Fibroblast of lung (primary cell): Measurements from ENCODE around the gene PHF21A. TPM values are rescaled to one million over a fixed set of nuclear protein-coding genes. Genes with fewer than 3 reads are reported as not detected.

Experiments used
- DNase-seq, 2 donors: peaks; one replicate each; pipeline versions ENCODE4 v3.0.0 to v3.0.0-alpha.2; 2010; ENCODE audit warnings: low read depth in 2 of 2
- H2AFZ ChIP-seq: 2 replicates; pipeline ENCODE4 v1.5.1; 2012; ENCODE audit warnings: low read length, control low read depth, inconsistent platforms
- H3K27ac ChIP-seq: 2 replicates; pipeline ENCODE4 v1.5.1; 2011; ENCODE audit warnings: low read length, control low read depth; ENCODE audit not compliant: insufficient read depth
- H3K27me3 ChIP-seq: 2 replicates; pipeline ENCODE4 v1.5.1; 2011; ENCODE audit warnings: mild to moderate bottlenecking, low read length; ENCODE audit not compliant: control insufficient read depth, insufficient read depth
- H3K36me3 ChIP-seq: 2 replicates; pipeline ENCODE4 v1.5.1; 2011; ENCODE audit warnings: low read length; ENCODE audit not compliant: control insufficient read depth, insufficient read depth
- H3K4me1 ChIP-seq: 2 replicates; pipeline ENCODE4 v1.5.1; 2011; ENCODE audit warnings: low read length; ENCODE audit not compliant: control insufficient read depth, insufficient read depth; ENCODE audit errors: extremely low read depth
- H3K4me2 ChIP-seq: 2 replicates; pipeline ENCODE4 v1.5.1; 2011; ENCODE audit warnings: low read length, control low read depth; ENCODE audit not compliant: insufficient read depth; ENCODE audit errors: extremely low read depth
- H3K4me3 ChIP-seq, 4 experiments: fragments of 200-600 bp in 1 of 4; sonication (generic) in 1 of 4; replicated peaks in 1 of 4; 2 replicates each; pipeline ENCODE4 v1.5.1; 2011 to 2016; ENCODE audit warnings: low read length in 4 of 4, low read depth in 3 of 4, mild to moderate bottlenecking in 3 of 4, control low read depth in 2 of 4, inconsistent platforms in 1 of 4, mixed read lengths in 1 of 4; ENCODE audit not compliant: insufficient read depth in 1 of 4; ENCODE audit errors: control extremely low read depth in 1 of 4
- H3K79me2 ChIP-seq: 2 replicates; pipeline ENCODE4 v1.5.1; 2012; ENCODE audit warnings: mild to moderate bottlenecking, low read length, inconsistent platforms; ENCODE audit not compliant: control insufficient read depth, insufficient read depth
- H3K9ac ChIP-seq: 2 replicates; pipeline ENCODE4 v1.5.1; 2011; ENCODE audit warnings: mild to moderate bottlenecking, low read length, control low read depth; ENCODE audit not compliant: insufficient read depth
- H3K9me3 ChIP-seq: 2 replicates; pipeline ENCODE4 v1.5.1; 2012; ENCODE audit warnings: low read depth, low read length; ENCODE audit not compliant: control insufficient read depth, insufficient read depth
- H4K20me1 ChIP-seq: 2 replicates; pipeline ENCODE4 v1.5.1; 2011; ENCODE audit warnings: low read length; ENCODE audit not compliant: control insufficient read depth, insufficient read depth; ENCODE audit errors: extremely low read depth
- CTCF ChIP-seq, 2 donors: IDR thresholded peaks in 1 of 2; conservative IDR thresholded peaks in 1 of 2; 1 replicate in 1 of 2; 2 replicates in 1 of 2; pipeline ENCODE4 v1.5.1; 2011 to 2012; ENCODE audit warnings: low read length in 2 of 2, control low read depth in 1 of 2, inconsistent platforms in 1 of 2, low read depth in 1 of 2, mild to moderate bottlenecking in 1 of 2
- EZH2 ChIP-seq: IDR thresholded peaks from 2 replicates; pipeline ENCODE4 v1.5.1; 2012; ENCODE audit warnings: low read length, control low read depth, mild to moderate bottlenecking; ENCODE audit errors: missing control alignments
- polyA plus RNA-seq, 2 donors: library from polyadenylated mRNA; depleted of rRNA in 1 of 2; stranded (reverse) in 1 of 2; unstranded in 1 of 2; fragments of >200 nt; gene quantifications; 2 replicates each; pipeline ENCODE4 v1.2.1, GENCODE V29; 2011 to 2012; ENCODE audit warnings: missing spikeins in 1 of 2
- total RNA-seq: library from RNA; depleted of rRNA; stranded (reverse); fragments of >200 nt; gene quantifications from 2 replicates; pipeline ENCODE4 v1.2.1, GENCODE V29; 2014

The PHF21A gene
- total and polyA plus RNA-seq, 2 donors (not counting 1 experiment from before 2014, with no cell fraction given) = 18.5 to 21.0 TPM

- H3K9me3 ChIP-seq = no peaks in the 10 kb centered on the region
- DNase-seq = peak; percentile 84 to 93
- H3K27ac ChIP-seq = no peak overlapping the region
- H3K4me3 ChIP-seq = no peak overlapping the region
- H3K79me2 ChIP-seq = no peaks in the 10 kb centered on the region
- no peak overlapping the region for H3K9ac ChIP-seq
- H3K4me2 ChIP-seq = peak overlapping the region; percentile 61
- no peak overlapping the region for H2AFZ ChIP-seq
- H3K4me1 ChIP-seq = peaks cover 6% of the 10 kb centered on the region
- no peaks in the 10 kb centered on the region for H3K36me3 ChIP-seq
- TF ChIP-seq EZH2 = no peak
- no peak for TF ChIP-seq CTCF (conservative IDR thresholded peaks at IDR 0.05 in 1 of 2, IDR thresholded peaks at IDR 0.05 in 1 of 2; ENCODE audit: low read depth in 1 of 2, low read length in 2 of 2)
- H3K27me3 ChIP-seq = no peaks in the 10 kb centered on the region
- no peaks in the 10 kb centered on the region for H4K20me1 ChIP-seq
Observed at GRCh38 chr11:46050003-46050461, 71.2 kb downstream of the PHF21A start.

GRCh38 chr11:46049325-46049897 is 71.8 kb downstream of the PHF21A start:
- DNase-seq = no peak
- Histone ChIP-seq H3K4me2 (no peak overlapping the region), H3K9me3 (no peaks in the 10 kb centered on the region), H3K4me1 (peaks cover 6% of the 10 kb centered on the region), H3K27me3 (no peaks in the 10 kb centered on the region), H3K4me3 (no peak overlapping the region), H3K79me2 (no peaks in the 10 kb centered on the region), H3K36me3 (no peaks in the 10 kb centered on the region), H3K27ac (no peak overlapping the region), H2AFZ (no peak overlapping the region), H4K20me1 (no peaks in the 10 kb centered on the region), H3K9ac (no peak overlapping the region)
- no peak for TF ChIP-seq CTCF (conservative IDR thresholded peaks at IDR 0.05 in 1 of 2, IDR thresholded peaks at IDR 0.05 in 1 of 2; ENCODE audit: low read depth in 1 of 2, low read length in 2 of 2)
- no peak for TF ChIP-seq EZH2

GRCh38 chr11:46048198-46048597 is 73.1 kb downstream of the PHF21A start:
- Histone ChIP-seq H3K27me3 (no peaks in the 10 kb centered on the region), H3K4me2 (no peak overlapping the region), H3K9ac (no peak overlapping the region), H3K36me3 (no peaks in the 10 kb centered on the region), H3K4me1 (peaks cover 6% of the 10 kb centered on the region), H3K27ac (no peak overlapping the region), H3K79me2 (no peaks in the 10 kb centered on the region), H3K4me3 (no peak overlapping the region), H3K9me3 (no peaks in the 10 kb centered on the region), H2AFZ (no peak overlapping the region), H4K20me1 (no peaks in the 10 kb centered on the region)
- no peak for DNase-seq
- no peak for TF ChIP-seq CTCF (conservative IDR thresholded peaks at IDR 0.05 in 1 of 2, IDR thresholded peaks at IDR 0.05 in 1 of 2; ENCODE audit: low read depth in 1 of 2, low read length in 2 of 2)
